Upper lobe of left lung (tissue), 4 donors: Measurements from ENCODE around the gene BMERB1.

ENCODE experiments used
- CTCF ChIP-seq, 6 experiments: fragments of 450-650 bp in 4 of 6; fragments of 200-600 bp in 2 of 6; sonication (generic) in 2 of 6; IDR thresholded peaks; one replicate each; pipeline ENCODE4 v1.5.1; 2016 to 2019; ENCODE audit warnings: antibody characterized with exemption in 6 of 6
- EP300 ChIP-seq, 4 donors: sonication (generic); formaldehyde crosslinking; IDR thresholded peaks; one replicate each; pipeline ENCODE4 v1.5.1; 2017; ENCODE audit warnings: antibody characterized with exemption in 4 of 4, control low read depth in 2 of 4
- POLR2A ChIP-seq, 4 donors: fragments of 450-650 bp; IDR thresholded peaks; one replicate each; pipeline ENCODE4 v1.5.1; 2016 to 2017; ENCODE audit warnings: antibody characterized with exemption in 4 of 4, mild to moderate bottlenecking in 2 of 4

- TF ChIP-seq CTCF (IDR thresholded peaks at IDR 0.05): no peak
- no peak for TF ChIP-seq POLR2A (IDR thresholded peaks at IDR 0.05)
- TF ChIP-seq EP300 (IDR thresholded peaks at IDR 0.05): no peak
These were observed 182.2 kb downstream of the BMERB1 start for GRCh38 chr16:15616475-15617165.
